Karpas-422 (cell line): ENCODE measurements around the gene GLB1L. TPM values are rescaled to one million over a fixed set of nuclear protein-coding genes. Genes with fewer than 3 reads are reported as not detected.
A peak's percentile ranks its signal among the peaks of the same experiment; 100 is the strongest.

Source experiments
- DNase-seq: peaks from one replicate; pipeline ENCODE4 v3.0.0-alpha.2; 2015
- H2AFZ ChIP-seq: fragments of 200-600 bp; sonication (generic); 2 replicates; pipeline ENCODE4 v1.6.1; 2014; ENCODE audit warnings: antibody characterized with exemption, low read length, mixed read lengths
- H3K27ac ChIP-seq: fragments of 200-600 bp; sonication (generic); 2 replicates; pipeline ENCODE4 v1.5.1; 2014; ENCODE audit warnings: mild to moderate bottlenecking, low read length, moderate library complexity
- H3K27me3 ChIP-seq: fragments of 200-600 bp; sonication (generic); 2 replicates; pipeline ENCODE4 v1.6.1; 2014; ENCODE audit warnings: low read length, mixed read lengths
- H3K36me3 ChIP-seq: fragments of 200-600 bp; sonication (generic); 2 replicates; pipeline ENCODE4 v1.6.1; 2014; ENCODE audit warnings: low read length, mixed read lengths; ENCODE audit not compliant: insufficient read depth
- H3K4me1 ChIP-seq: fragments of 200-600 bp; sonication (generic); 2 replicates; pipeline ENCODE4 v1.6.1; 2014; ENCODE audit warnings: mild to moderate bottlenecking, low read length, mixed read lengths
- H3K4me2 ChIP-seq: fragments of 200-600 bp; sonication (generic); 2 replicates; pipeline ENCODE4 v1.6.1; 2014; ENCODE audit warnings: low read length, low read depth, mild to moderate bottlenecking; ENCODE audit not compliant: poor library complexity, severe bottlenecking
- H3K4me3 ChIP-seq: fragments of 200-600 bp; sonication (generic); 2 replicates; pipeline ENCODE4 v1.5.1; 2014; ENCODE audit warnings: mild to moderate bottlenecking, antibody characterized with exemption, low read length, mixed read lengths
- H3K79me2 ChIP-seq: fragments of 200-600 bp; sonication (generic); 2 replicates; pipeline ENCODE4 v1.6.1; 2014; ENCODE audit warnings: mild to moderate bottlenecking, low read length, mixed read lengths
- H3K9ac ChIP-seq: fragments of 200-600 bp; sonication (generic); 2 replicates; pipeline ENCODE4 v1.6.0; 2014; ENCODE audit warnings: low read length
- H3K9me2 ChIP-seq: fragments of 200-600 bp; sonication (generic), shearing (Covaris generic); replicated peaks from 2 replicates; pipeline ENCODE4 v1.6.0; 2014; ENCODE audit warnings: mild to moderate bottlenecking, low read length, moderate library complexity; ENCODE audit not compliant: insufficient read depth
- H3K9me3 ChIP-seq: fragments of 300-700, 200-600 bp; sonication (generic); 2 replicates; pipeline ENCODE4 v1.6.1; 2014; ENCODE audit warnings: low read length, mixed read lengths
- H4K20me1 ChIP-seq: fragments of 200-600 bp; sonication (generic); 2 replicates; pipeline ENCODE4 v1.6.1; 2014; ENCODE audit warnings: mild to moderate bottlenecking, antibody characterized with exemption, low read length, low read depth; ENCODE audit not compliant: insufficient read depth
- total RNA-seq: library from RNA; depleted of rRNA; stranded (reverse); fragments of >200 nt; shearing (Covaris generic); gene quantifications from 2 replicates; pipeline ENCODE4 v1.2.3, GENCODE V29; 2014; ENCODE audit warnings: low replicate concordance

The GLB1L gene
- total RNA-seq, 1 experiment from 2014 or later, result 4.3 TPM

DNA sequence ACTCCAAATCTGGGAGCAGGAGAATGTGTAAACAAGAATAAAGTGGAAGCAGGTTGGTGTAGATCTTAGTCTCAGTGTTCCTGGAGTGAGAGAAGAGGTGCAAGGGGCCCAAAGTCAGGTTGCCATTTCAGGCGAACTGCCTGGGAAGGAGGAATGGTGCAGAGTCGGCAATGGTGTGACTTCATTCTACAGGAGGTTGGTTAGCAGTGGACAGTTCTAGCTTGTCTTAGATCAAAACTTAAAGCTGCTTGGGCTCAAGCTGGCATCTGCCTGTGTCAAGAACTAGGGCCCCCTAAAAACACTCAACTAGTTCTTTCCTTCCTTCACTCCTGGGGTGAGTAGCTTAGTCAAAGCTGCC lies 3.6 kb upstream of the GLB1L start:
- peaks cover 43% of the 10 kb centered on the region for H3K79me2 ChIP-seq
- peak overlapping the region; percentile 54; the same call in 1 of the 2 replicates for H3K9ac ChIP-seq
- no peaks in the 10 kb centered on the region for H3K27me3 ChIP-seq
- H3K9me2 ChIP-seq, result no peaks in the 10 kb centered on the region
- H3K4me3 ChIP-seq, result peak overlapping the region; percentile 16; the same call in 1 of the 2 replicates
- H2AFZ ChIP-seq, result no peak overlapping the region
- peaks cover 19% of the 10 kb centered on the region; the same call in 1 of the 2 replicates for H4K20me1 ChIP-seq
- H3K36me3 ChIP-seq, result no peaks in the 10 kb centered on the region; the same call in 1 of the 2 replicates
- peak overlapping the region; percentile 83 for H3K27ac ChIP-seq
- H3K9me3 ChIP-seq, result no peaks in the 10 kb centered on the region
- H3K4me2 ChIP-seq, result peak overlapping the region; percentile 39
- H3K4me1 ChIP-seq, result peaks cover 73% of the 10 kb centered on the region
- DNase-seq, result no peak

DNA sequence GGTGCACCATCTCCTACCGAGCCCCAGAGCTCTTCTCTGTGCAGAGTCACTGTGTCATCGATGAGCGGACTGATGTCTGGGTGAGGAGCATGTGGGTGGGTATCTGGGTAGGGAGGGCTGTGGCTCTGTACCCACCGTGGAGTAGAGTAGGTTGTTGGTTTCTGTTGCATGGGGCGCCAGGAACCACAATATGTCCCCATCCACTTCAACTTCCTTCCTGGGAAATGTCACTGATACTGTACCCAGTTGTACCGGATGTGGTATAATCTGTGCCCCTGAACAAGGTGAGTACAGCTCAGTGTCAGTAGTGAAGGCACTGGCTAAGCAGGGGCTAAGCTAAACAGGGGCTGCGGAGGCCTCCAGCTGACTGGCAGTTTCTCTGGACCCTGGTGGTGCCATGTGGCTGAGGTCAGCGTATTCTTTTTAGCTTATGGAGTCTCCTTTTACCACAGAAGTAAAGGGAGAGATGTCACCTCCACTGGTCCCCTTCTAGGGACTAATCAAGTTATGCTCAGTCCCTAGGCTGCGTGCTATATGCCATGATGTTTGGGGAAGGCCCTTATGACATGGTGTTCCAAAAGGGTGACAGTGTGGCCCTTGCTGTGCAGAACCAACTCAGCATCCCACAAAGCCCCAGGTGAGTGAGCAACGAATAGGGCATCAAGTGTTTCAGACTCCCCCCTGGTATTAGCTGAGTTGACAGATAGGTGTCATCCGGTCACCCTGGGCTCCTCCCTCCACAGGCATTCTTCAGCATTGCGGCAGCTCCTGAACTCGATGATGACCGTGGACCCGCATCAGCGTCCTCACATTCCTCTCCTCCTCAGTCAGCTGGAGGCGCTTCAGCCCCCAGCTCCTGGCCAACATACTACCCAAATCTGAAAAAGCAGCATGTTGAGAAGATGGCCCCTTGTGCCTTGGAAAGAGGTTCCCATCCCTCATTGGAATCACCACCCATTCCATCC lies 2.7 kb upstream of the GLB1L start:
- Histone ChIP-seq H3K79me2 (peaks cover 36% of the 10 kb centered on the region), H3K36me3 (no peaks in the 10 kb centered on the region; the same call in 1 of the 2 replicates), H3K4me3 (no peak overlapping the region)

DNA sequence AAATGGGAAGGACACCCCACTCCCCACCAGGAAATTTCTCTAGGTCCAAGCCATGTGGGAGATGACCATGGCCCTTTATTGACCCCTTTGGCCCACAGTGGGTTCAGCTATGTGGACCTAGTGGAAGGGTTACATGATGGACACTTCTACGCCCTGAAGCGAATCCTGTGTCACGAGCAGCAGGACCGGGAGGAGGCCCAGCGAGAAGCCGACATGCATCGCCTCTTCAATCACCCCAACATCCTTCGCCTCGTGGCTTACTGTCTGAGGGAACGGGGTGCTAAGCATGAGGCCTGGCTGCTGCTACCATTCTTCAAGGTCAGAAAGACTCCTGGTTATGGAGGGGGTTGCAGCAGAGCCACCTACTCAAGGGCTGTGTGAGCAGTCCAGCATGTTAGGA lies 1.3 kb upstream of the GLB1L start:
- Histone ChIP-seq H3K4me2 (peak overlapping the region; percentile 96), H3K4me3 (peak overlapping the region; percentile 94; the same call in 1 of the 2 replicates), H3K27ac (no peak overlapping the region), H3K9me3 (no peaks in the 10 kb centered on the region), H4K20me1 (peaks cover 10% of the 10 kb centered on the region; the same call in 1 of the 2 replicates), H3K9ac (peak overlapping the region; percentile 94), H3K9me2 (no peaks in the 10 kb centered on the region), H2AFZ (no peak overlapping the region), H3K79me2 (peaks cover 22% of the 10 kb centered on the region), H3K27me3 (no peaks in the 10 kb centered on the region), H3K4me1 (peaks cover 57% of the 10 kb centered on the region), H3K36me3 (no peaks in the 10 kb centered on the region; the same call in 1 of the 2 replicates)
- DNase-seq, result no peak

More for the DNA sequence above, 2.7 kb upstream of the GLB1L start:
- DNase-seq, result no peak
- H2AFZ ChIP-seq, result no peak overlapping the region
- no peak overlapping the region for H3K27ac ChIP-seq
- H3K9me2 ChIP-seq, result no peaks in the 10 kb centered on the region
- peaks cover 19% of the 10 kb centered on the region; the same call in 1 of the 2 replicates for H4K20me1 ChIP-seq
- H3K9ac ChIP-seq, result no peak overlapping the region
- H3K27me3 ChIP-seq, result no peaks in the 10 kb centered on the region
- no peaks in the 10 kb centered on the region for H3K9me3 ChIP-seq
- no peak overlapping the region for H3K4me2 ChIP-seq
- peaks cover 67% of the 10 kb centered on the region for H3K4me1 ChIP-seq

DNA sequence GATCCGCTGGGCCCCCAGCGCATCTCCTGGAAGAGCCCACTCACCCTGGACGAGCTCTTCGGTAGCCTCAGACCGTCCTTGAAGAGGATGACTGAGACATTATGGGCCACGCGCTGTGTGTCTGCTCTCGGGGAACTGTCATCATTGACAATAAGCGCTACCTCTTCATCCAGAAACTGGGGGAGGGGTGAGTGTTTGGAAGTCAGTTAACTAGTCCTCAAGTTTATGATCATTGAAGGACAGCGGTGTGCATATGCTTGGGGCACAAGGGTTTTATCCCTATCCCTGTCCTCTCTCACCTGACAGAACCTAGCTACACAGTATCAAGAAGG lies 621 bp upstream of the GLB1L start:
- Histone ChIP-seq H4K20me1 (0 out of 2 replicates have a peak, but pooled peaks cover 5% of the 10 kb centered on the region), H2AFZ (no peak overlapping the region; the same call in 1 of the 2 replicates)

DNA sequence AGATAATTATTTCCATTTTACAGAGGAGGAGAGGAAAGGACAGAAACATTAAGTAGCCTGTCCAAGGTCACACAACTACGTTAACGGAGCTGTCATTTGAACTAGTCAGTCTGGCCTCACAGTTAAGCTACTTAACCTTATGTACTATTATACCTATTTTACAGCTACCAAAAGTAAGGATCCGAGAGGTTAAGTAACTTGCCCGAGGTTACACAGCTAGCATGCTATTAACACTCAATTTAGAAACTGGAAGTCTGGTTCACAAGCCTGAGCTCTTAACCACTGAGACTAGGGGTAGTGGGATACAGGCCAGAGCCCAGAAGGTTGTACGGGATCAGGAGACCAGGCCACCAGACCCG lies 476 bp downstream of the GLB1L start:
- H2AFZ ChIP-seq, result 0 out of 2 replicates have a peak overlapping the region, but pooled peaks have one; percentile 13
- H3K4me2 ChIP-seq, result peak overlapping the region; percentile 96
- H3K9ac ChIP-seq, result peak overlapping the region; percentile 94
- H3K4me1 ChIP-seq, result peaks cover 39% of the 10 kb centered on the region
- no peaks in the 10 kb centered on the region for H3K9me2 ChIP-seq
- no peaks in the 10 kb centered on the region for H3K9me3 ChIP-seq
- H3K36me3 ChIP-seq, result no peaks in the 10 kb centered on the region; the same call in 1 of the 2 replicates
- no peak overlapping the region for H3K27ac ChIP-seq
- no peak for DNase-seq
- H3K4me3 ChIP-seq, result peak overlapping the region; percentile 94
- H3K79me2 ChIP-seq, result peaks cover 13% of the 10 kb centered on the region
- H4K20me1 ChIP-seq, result no peaks in the 10 kb centered on the region
- no peaks in the 10 kb centered on the region for H3K27me3 ChIP-seq

More for the DNA sequence above, 621 bp upstream of the GLB1L start:
- no peaks in the 10 kb centered on the region for H3K9me3 ChIP-seq
- DNase-seq, result no peak
- H3K4me2 ChIP-seq, result peak overlapping the region; percentile 96
- peaks cover 16% of the 10 kb centered on the region for H3K79me2 ChIP-seq
- peak overlapping the region; percentile 94 for H3K4me3 ChIP-seq
- H3K27ac ChIP-seq, result peak overlapping the region; percentile 54
- H3K9ac ChIP-seq, result peak overlapping the region; percentile 94
- H3K27me3 ChIP-seq, result no peaks in the 10 kb centered on the region
- no peaks in the 10 kb centered on the region for H3K9me2 ChIP-seq
- peaks cover 50% of the 10 kb centered on the region for H3K4me1 ChIP-seq
- no peaks in the 10 kb centered on the region; the same call in 1 of the 2 replicates for H3K36me3 ChIP-seq

DNA sequence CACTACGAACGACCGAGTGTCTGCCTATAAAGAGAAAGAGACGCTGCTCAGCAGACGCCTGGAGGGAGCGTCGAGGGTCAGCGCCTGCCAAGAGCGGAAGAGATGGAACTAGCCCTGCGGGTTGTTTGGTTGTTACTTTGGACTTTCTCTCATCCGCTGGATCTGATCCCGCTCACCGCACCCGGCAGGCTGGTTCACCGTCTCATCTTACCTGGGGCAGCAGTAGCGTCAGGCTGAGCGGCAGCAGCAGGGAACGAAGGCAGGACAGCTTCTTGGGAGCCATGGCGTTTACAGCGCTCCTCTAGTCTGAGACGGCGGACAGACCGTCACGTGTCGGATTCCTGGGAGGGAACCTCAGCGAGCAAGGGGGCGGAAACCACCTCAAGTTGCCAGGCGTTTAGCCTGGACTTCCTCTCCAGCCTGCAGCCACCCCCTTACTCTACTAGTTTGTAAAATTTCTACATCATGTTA lies 1.9 kb downstream of the GLB1L start:
- no peak overlapping the region for H3K4me3 ChIP-seq
- H3K9ac ChIP-seq, result no peak overlapping the region
- no peak overlapping the region for H3K27ac ChIP-seq
- H4K20me1 ChIP-seq, result no peaks in the 10 kb centered on the region
- no peak overlapping the region for H2AFZ ChIP-seq
- H3K4me2 ChIP-seq, result no peak overlapping the region
- H3K27me3 ChIP-seq, result no peaks in the 10 kb centered on the region
- H3K9me3 ChIP-seq, result no peaks in the 10 kb centered on the region
- no peaks in the 10 kb centered on the region for H3K9me2 ChIP-seq
- H3K79me2 ChIP-seq, result peaks cover 13% of the 10 kb centered on the region
- H3K4me1 ChIP-seq, result peaks cover 27% of the 10 kb centered on the region
- H3K36me3 ChIP-seq, result no peaks in the 10 kb centered on the region; the same call in 1 of the 2 replicates
- DNase-seq, result no peak

DNA sequence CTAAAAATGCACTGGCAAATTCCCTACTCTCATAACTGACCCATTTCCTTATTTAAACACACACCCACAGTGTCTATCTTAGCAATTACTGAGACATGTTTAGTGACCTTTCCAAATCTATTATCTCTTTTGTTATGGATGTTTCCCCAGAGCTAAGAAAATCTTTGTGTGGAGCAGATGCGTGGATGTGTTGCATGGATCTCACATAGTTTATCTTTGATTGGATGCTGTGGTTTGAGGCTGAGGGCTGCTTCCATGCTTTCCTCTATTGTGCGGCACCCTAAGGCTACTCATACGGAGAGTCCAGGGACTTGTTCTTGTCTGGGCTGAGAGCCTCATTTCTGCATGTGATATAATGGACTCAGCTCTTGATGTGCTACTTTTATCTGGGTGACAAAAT lies 10.9 kb downstream of the GLB1L start:
- Histone ChIP-seq H3K36me3 (peaks cover 46% of the 10 kb centered on the region), H3K4me3 (no peak overlapping the region), H2AFZ (no peak overlapping the region), H3K27me3 (no peaks in the 10 kb centered on the region), H3K79me2 (peaks cover 32% of the 10 kb centered on the region), H3K27ac (no peak overlapping the region), H3K4me1 (peaks cover 15% of the 10 kb centered on the region), H3K9ac (no peak overlapping the region), H3K4me2 (no peak overlapping the region), H4K20me1 (no peaks in the 10 kb centered on the region), H3K9me3 (no peaks in the 10 kb centered on the region), H3K9me2 (no peaks in the 10 kb centered on the region)
- no peak for DNase-seq

DNA sequence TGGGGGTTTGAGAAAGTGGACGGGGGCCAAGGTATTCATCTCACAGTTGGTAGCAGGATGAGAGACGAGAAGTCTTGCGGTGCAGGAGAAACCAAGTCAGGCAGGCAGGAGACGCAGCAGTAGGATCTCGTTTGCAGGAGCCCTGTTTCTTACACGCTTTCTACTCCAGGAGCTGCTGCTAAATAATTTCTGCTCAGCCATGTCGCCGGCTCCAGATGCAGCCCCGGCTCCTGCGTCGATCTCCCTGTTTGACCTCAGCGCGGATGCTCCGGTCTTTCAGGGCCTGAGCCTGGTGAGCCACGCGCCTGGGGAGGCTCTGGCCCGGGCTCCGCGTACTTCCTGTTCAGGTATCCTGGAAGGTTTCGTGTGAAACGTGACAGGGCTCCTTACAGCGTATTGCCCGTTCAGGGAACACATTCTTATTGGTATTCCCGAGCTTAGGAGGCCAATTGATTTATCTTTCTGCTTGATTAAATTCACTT lies 15.1 kb downstream of the GLB1L start:
- peak overlapping the region; percentile 94 for H3K9ac ChIP-seq
- H3K4me3 ChIP-seq, result peak overlapping the region; percentile 91
- H3K79me2 ChIP-seq, result peaks cover 59% of the 10 kb centered on the region
- DNase-seq, result peak; percentile 89
- H3K27ac ChIP-seq, result peak overlapping the region; percentile 85
- no peaks in the 10 kb centered on the region for H3K9me3 ChIP-seq
- H2AFZ ChIP-seq, result peak overlapping the region; percentile 74; the same call in 1 of the 2 replicates
- no peaks in the 10 kb centered on the region for H3K9me2 ChIP-seq
- H3K36me3 ChIP-seq, result peaks cover 42% of the 10 kb centered on the region
- H3K4me2 ChIP-seq, result peak overlapping the region; percentile 81
- H3K4me1 ChIP-seq, result peaks cover 26% of the 10 kb centered on the region
- no peaks in the 10 kb centered on the region for H3K27me3 ChIP-seq
- H4K20me1 ChIP-seq, result no peaks in the 10 kb centered on the region
